ENCODE data around the gene ALOXE3.

GRCh38 chr17:8141045-8141444 is 22.7 kb upstream of the ALOXE3 start:
- no peak for TF ChIP-seq POLR2A (IDR thresholded peaks at IDR 0.05)
- TF ChIP-seq, protein P1, sequence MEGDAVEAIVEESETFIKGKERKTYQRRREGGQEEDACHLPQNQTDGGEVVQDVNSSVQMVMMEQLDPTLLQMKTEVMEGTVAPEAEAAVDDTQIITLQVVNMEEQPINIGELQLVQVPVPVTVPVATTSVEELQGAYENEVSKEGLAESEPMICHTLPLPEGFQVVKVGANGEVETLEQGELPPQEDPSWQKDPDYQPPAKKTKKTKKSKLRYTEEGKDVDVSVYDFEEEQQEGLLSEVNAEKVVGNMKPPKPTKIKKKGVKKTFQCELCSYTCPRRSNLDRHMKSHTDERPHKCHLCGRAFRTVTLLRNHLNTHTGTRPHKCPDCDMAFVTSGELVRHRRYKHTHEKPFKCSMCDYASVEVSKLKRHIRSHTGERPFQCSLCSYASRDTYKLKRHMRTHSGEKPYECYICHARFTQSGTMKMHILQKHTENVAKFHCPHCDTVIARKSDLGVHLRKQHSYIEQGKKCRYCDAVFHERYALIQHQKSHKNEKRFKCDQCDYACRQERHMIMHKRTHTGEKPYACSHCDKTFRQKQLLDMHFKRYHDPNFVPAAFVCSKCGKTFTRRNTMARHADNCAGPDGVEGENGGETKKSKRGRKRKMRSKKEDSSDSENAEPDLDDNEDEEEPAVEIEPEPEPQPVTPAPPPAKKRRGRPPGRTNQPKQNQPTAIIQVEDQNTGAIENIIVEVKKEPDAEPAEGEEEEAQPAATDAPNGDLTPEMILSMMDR (IDR thresholded peaks at IDR 0.05 in 4 of 5, conservative IDR thresholded peaks at IDR 0.05 in 1 of 5): no peak
